ENCODE data around the gene BPIFA3. TPM values are rescaled to one million over a fixed set of nuclear protein-coding genes. Genes with fewer than 3 reads are reported as not detected.

The BPIFA3 gene
- total RNA-seq, 4 donors from 2014 or later, result not detected

GRCh38 chr20:33267701-33268100 lies 50.5 kb downstream of the BPIFA3 start:
- Histone ChIP-seq H3K9me3 (no peaks in the 10 kb centered on the region), H3K4me1 (no peaks in the 10 kb centered on the region), H3K27me3 (peaks cover 0 to 54% (median 0%) of the 10 kb centered on the region in 4 donors), H3K4me3 (no peak overlapping the region), H3K27ac (replicated peaks in 1 of 4) (no peak overlapping the region), H3K36me3 (no peaks in the 10 kb centered on the region)
- TF ChIP-seq POLR2AphosphoS5 (IDR thresholded peaks at IDR 0.05) (no peak), POLR2A (IDR thresholded peaks at IDR 0.05; ENCODE audit: low read depth) (no peak), EP300 (IDR thresholded peaks at IDR 0.05) (no peak), CTCF (IDR thresholded peaks at IDR 0.05) (no peak)
- intact Hi-C loops (cut with DNase I), result no loop called here
- WGBS, result 0% methylated on average over 1 of the region's 3 CpGs
- DNase-seq (ENCODE audit: extremely low spot score), result no peak

- Histone ChIP-seq H3K27ac (replicated peaks in 1 of 4) (no peak overlapping the region), H3K36me3 (no peaks in the 10 kb centered on the region), H3K4me3 (no peak overlapping the region), H3K27me3 (peaks cover 0 to 29% (median 0%) of the 10 kb centered on the region in 4 donors), H3K4me1 (no peaks in the 10 kb centered on the region), H3K9me3 (no peaks in the 10 kb centered on the region)
- WGBS, result 74% methylated on average over 10 of the region's 10 CpGs
- TF ChIP-seq EP300 (IDR thresholded peaks at IDR 0.05) (no peak), POLR2A (IDR thresholded peaks at IDR 0.05; ENCODE audit: low read depth) (no peak), CTCF (IDR thresholded peaks at IDR 0.05) (no peak), POLR2AphosphoS5 (IDR thresholded peaks at IDR 0.05) (no peak)
- intact Hi-C loops (cut with DNase I), result no loop called here
- no peak for DNase-seq (ENCODE audit: extremely low spot score)
Observed at GRCh38 chr20:33272155-33272873, 55.2 kb downstream of the BPIFA3 start.

GRCh38 chr20:33273117-33273851 lies 56.1 kb downstream of the BPIFA3 start:
- no peak for TF ChIP-seq CTCF (IDR thresholded peaks at IDR 0.05)
- TF ChIP-seq POLR2AphosphoS5 (IDR thresholded peaks at IDR 0.05), result no peak
- no peak for TF ChIP-seq EP300 (IDR thresholded peaks at IDR 0.05)
- TF ChIP-seq POLR2A (IDR thresholded peaks at IDR 0.05; ENCODE audit: low read depth), result no peak
- WGBS, result 62% methylated on average over 13 of the region's 13 CpGs

GRCh38 chr20:33275215-33275614 lies 58.1 kb downstream of the BPIFA3 start:
- TF ChIP-seq POLR2AphosphoS5 (IDR thresholded peaks at IDR 0.05) (no peak), EP300 (IDR thresholded peaks at IDR 0.05) (no peak), POLR2A (IDR thresholded peaks at IDR 0.05; ENCODE audit: low read depth) (no peak), CTCF (IDR thresholded peaks at IDR 0.05) (no peak)
- intact Hi-C loops (cut with DNase I), result no loop called here
- H3K27ac ChIP-seq (replicated peaks in 1 of 4), result no peak overlapping the region
- peaks cover 0 to 29% (median 0%) of the 10 kb centered on the region in 4 donors for H3K27me3 ChIP-seq
- H3K4me1 ChIP-seq, result no peaks in the 10 kb centered on the region
- no peak for DNase-seq (ENCODE audit: extremely low spot score)
- no peak overlapping the region for H3K4me3 ChIP-seq
- H3K9me3 ChIP-seq, result no peaks in the 10 kb centered on the region
- no peaks in the 10 kb centered on the region for H3K36me3 ChIP-seq
- WGBS, result 59% methylated on average over 8 of the region's 8 CpGs

More at GRCh38 chr20:33273117-33273851, 56.1 kb downstream of the BPIFA3 start:
- Histone ChIP-seq H3K27me3 (peaks cover 0 to 31% (median 0%) of the 10 kb centered on the region in 4 donors), H3K27ac (replicated peaks in 1 of 4) (no peak overlapping the region), H3K9me3 (no peaks in the 10 kb centered on the region), H3K36me3 (no peaks in the 10 kb centered on the region), H3K4me1 (no peaks in the 10 kb centered on the region), H3K4me3 (no peak overlapping the region)
- no peak for DNase-seq (ENCODE audit: extremely low spot score)
- intact Hi-C loops (cut with DNase I), result no loop called here

Data from esophagus muscularis mucosa (tissue), 4 donors.